GM12801 (cell line): ENCODE results near the gene FGFBP3.

Experiments
- TF ChIP-seq, protein P1 (sequence below): IDR thresholded peaks from one replicate; pipeline ENCODE4 v1.5.1; 2011; ENCODE audit warnings: control low read depth; ENCODE audit not compliant: insufficient read length; ENCODE audit errors: extremely low read depth

FGFBP3 gene

DNA sequence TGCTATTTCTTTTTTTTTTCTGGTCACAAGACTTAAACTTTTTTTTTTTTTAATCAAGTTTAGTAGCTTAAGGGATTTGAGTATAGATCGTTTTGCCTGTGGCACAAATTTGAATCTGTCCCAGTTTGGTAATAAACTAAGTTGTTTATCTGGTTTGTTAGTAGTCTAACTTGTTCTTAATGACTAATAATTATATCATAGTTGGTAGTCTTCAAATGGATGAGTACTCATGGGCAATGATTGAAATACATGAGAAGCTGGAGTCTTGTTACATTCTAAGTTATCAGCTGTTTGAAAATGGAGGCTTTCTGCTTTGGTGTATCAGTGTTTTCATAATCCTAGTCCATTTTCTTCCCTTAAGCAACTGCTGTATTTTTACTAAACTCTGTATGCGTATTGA is 26.6 kb upstream of the FGFBP3 start:
- TF ChIP-seq, protein P1, sequence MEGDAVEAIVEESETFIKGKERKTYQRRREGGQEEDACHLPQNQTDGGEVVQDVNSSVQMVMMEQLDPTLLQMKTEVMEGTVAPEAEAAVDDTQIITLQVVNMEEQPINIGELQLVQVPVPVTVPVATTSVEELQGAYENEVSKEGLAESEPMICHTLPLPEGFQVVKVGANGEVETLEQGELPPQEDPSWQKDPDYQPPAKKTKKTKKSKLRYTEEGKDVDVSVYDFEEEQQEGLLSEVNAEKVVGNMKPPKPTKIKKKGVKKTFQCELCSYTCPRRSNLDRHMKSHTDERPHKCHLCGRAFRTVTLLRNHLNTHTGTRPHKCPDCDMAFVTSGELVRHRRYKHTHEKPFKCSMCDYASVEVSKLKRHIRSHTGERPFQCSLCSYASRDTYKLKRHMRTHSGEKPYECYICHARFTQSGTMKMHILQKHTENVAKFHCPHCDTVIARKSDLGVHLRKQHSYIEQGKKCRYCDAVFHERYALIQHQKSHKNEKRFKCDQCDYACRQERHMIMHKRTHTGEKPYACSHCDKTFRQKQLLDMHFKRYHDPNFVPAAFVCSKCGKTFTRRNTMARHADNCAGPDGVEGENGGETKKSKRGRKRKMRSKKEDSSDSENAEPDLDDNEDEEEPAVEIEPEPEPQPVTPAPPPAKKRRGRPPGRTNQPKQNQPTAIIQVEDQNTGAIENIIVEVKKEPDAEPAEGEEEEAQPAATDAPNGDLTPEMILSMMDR: no peak

- TF ChIP-seq, protein P1: no peak
Observed at GRCh38 chr10:91932737-91933136, 23.5 kb upstream of the FGFBP3 start.

DNA sequence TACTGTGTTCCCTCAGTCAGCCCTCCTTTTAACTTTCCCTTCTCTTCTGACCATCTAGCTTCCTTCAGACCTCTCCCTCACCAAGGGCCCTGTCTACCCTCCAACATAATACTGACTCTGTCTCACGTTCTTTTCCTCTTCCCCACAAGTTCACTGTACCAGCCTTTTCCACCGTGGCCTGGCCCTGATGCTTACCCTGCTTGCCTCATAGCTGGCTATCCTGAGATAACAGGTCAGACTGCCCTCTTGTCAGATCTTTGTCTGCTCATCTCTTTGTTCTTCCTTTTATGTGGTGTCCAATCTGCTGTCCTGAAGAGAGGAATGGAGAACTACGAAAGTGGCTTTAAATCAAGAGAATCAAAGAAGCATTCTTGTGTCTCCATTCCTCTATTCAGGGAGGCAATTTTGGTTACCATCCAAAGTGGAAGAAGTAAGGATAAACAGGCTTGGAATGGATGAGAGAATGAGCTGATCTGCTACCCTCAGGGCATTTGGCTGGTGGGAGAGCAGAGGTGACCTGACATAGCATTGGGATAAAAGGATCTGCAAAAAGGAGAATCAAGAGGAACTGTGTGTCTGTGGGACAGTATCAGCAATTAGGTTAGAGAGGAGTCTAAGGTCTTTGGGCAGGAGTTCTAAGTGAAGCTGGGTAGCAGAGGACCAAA is 22.4 kb upstream of the FGFBP3 start:
- TF ChIP-seq, protein P1: no peak

DNA sequence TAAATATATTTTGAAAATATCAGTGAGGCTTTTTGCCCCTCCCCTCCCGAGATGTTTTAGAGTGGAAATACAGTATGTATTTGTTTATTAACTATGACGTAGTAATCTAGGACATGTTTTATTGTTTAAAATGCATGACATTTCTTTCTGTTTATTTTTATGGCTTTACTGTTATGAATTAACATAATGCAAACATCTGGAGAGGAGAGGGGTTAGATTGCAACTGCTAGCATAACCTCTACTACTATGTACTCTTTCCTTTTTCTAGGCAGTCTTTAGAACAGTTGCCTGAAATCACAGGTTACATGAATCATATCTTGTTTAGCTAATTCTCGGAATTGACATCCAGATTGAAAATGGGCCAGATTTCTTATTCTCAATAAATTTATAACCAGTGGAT is 21.7 kb upstream of the FGFBP3 start:
- TF ChIP-seq, protein P1: no peak

- TF ChIP-seq, protein P1: no peak
Observed at GRCh38 chr10:91925022-91925320, 15.7 kb upstream of the FGFBP3 start.

- TF ChIP-seq, protein P1: no peak
Observed at GRCh38 chr10:91924212-91925021, 15.1 kb upstream of the FGFBP3 start.

- TF ChIP-seq, protein P1: no peak
Observed at GRCh38 chr10:91923371-91924211, 14.3 kb upstream of the FGFBP3 start, which contains the start of gene BTAF1. BTAF1 (plus strand) TSS chr10:91923770; CDS start chr10:91924077, 307 bp downstream.
